HEK293 (cell line): ENCODE data around the gene NPHP4.

Experiments
- GLIS1 ChIP-seq: fragments of 450-650 bp; formaldehyde crosslinking; IDR thresholded peaks from 2 replicates; pipeline ENCODE4 v1.5.1; 2016; ENCODE audit warnings: missing biosample characterization, missing genetic modification characterization
- PATZ1 ChIP-seq: fragments of 450-650 bp; formaldehyde crosslinking; IDR thresholded peaks from 2 replicates; pipeline ENCODE4 v1.5.1; 2016; ENCODE audit warnings: missing biosample characterization, missing genetic modification characterization
- PRDM10 ChIP-seq: fragments of 450-650 bp; formaldehyde crosslinking; IDR thresholded peaks from 2 replicates; pipeline ENCODE4 v1.5.1; 2016; ENCODE audit warnings: missing biosample characterization, missing genetic modification characterization
- SETDB1 ChIP-seq: IDR thresholded peaks from one replicate; pipeline ENCODE4 v1.6.1; 2017; ENCODE audit warnings: mild to moderate bottlenecking, low read length, moderate library complexity, mixed read lengths; ENCODE audit not compliant: insufficient read length
- ZBTB11 ChIP-seq: fragments of 450-650 bp; formaldehyde crosslinking; conservative IDR thresholded peaks from 2 replicates; pipeline ENCODE4 v1.5.1; 2016; ENCODE audit warnings: low read depth, missing biosample characterization, missing genetic modification characterization
- ZBTB17 ChIP-seq: fragments of 450-650 bp; formaldehyde crosslinking; IDR thresholded peaks from 2 replicates; pipeline ENCODE4 v1.5.1; 2016; ENCODE audit warnings: missing biosample characterization, missing genetic modification characterization
- ZBTB44 ChIP-seq: fragments of 450-650 bp; IDR thresholded peaks from 2 replicates; pipeline ENCODE4 v1.5.1; 2018; ENCODE audit warnings: missing biosample characterization, mild to moderate bottlenecking, missing genetic modification characterization
- ZBTB48 ChIP-seq: fragments of 450-650 bp; formaldehyde crosslinking; IDR thresholded peaks from 2 replicates; pipeline ENCODE4 v1.5.1; 2016; ENCODE audit warnings: missing biosample characterization, missing genetic modification characterization
- ZNF121 ChIP-seq: fragments of 450-650 bp; formaldehyde crosslinking; IDR thresholded peaks from 2 replicates; pipeline ENCODE4 v1.5.1; 2016; ENCODE audit warnings: missing biosample characterization, missing genetic modification characterization
- ZNF140 ChIP-seq: fragments of 450-650 bp; formaldehyde crosslinking; IDR thresholded peaks from 2 replicates; pipeline ENCODE4 v1.5.1; 2016; ENCODE audit warnings: missing biosample characterization, missing genetic modification characterization
- ZNF561 ChIP-seq: fragments of 450-650 bp; IDR thresholded peaks from 2 replicates; pipeline ENCODE4 v1.5.1; 2018; ENCODE audit warnings: missing biosample characterization, missing genetic modification characterization, borderline replicate concordance
- ZNF664 ChIP-seq: fragments of 450-650 bp; formaldehyde crosslinking; IDR thresholded peaks from 2 replicates; pipeline ENCODE4 v1.5.1; 2016; ENCODE audit warnings: missing biosample characterization, missing genetic modification characterization
- ZNF692 ChIP-seq: fragments of 450-650 bp; formaldehyde crosslinking; IDR thresholded peaks from 2 replicates; pipeline ENCODE4 v1.5.1; 2016; ENCODE audit warnings: missing biosample characterization, missing genetic modification characterization

The NPHP4 gene

GRCh38 chr1:6003568-6004411 is 11.6 kb upstream of the NPHP4 start (continued):
- TF ChIP-seq ZBTB44 (tag by site-specific recombination) (peak; percentile 53; the same call in 1 of the 2 replicates), ZBTB17 (tag by site-specific recombination) (0 out of 2 replicates have a peak, but pooled peaks have one; percentile 48), ZNF140 (tag by site-specific recombination) (no peak), ZNF664 (tag by site-specific recombination) (no peak), ZNF121 (tag by site-specific recombination) (no peak), SETDB1 (no peak), PRDM10 (tag by site-specific recombination) (no peak), ZNF692 (tag by site-specific recombination) (peak; percentile 60; the same call in 1 of the 2 replicates), PATZ1 (tag by site-specific recombination) (peak; percentile 52; the same call in 1 of the 2 replicates), ZBTB48 (tag by site-specific recombination) (no peak), ZBTB11 (tag by site-specific recombination) (no peak), ZNF561 (tag by site-specific recombination) (peak; percentile 22; the same call in 1 of the 2 replicates), GLIS1 (tag by site-specific recombination) (peak; percentile 65)
- TF ChIP-seq, all 188 proteins: peak for 8
